H9 (cell line): ENCODE results near the gene SNTG2. TPM values are rescaled to one million over a fixed set of nuclear protein-coding genes. Genes with fewer than 3 reads are reported as not detected.

Experiments
- DNase-seq: peaks from one replicate; pipeline ENCODE4 v3.0.0-alpha.2; 2017
- H2AFZ ChIP-seq: one replicate; pipeline ENCODE4 v1.6.1; 2013; ENCODE audit warnings: mild to moderate bottlenecking, low read length, control low read depth, moderate library complexity
- H2AK5ac ChIP-seq: 2 replicates; pipeline ENCODE4 v1.6.1; 2013; ENCODE audit warnings: low read length, control low read depth, mixed read lengths; ENCODE audit not compliant: insufficient read length
- H2BK120ac ChIP-seq: one replicate; pipeline ENCODE4 v1.6.1; 2013; ENCODE audit warnings: low read depth, mild to moderate bottlenecking, low read length, control low read depth, inconsistent platforms; ENCODE audit not compliant: poor library complexity, severe bottlenecking
- H2BK12ac ChIP-seq: 2 replicates; pipeline ENCODE4 v1.6.1; 2013; ENCODE audit warnings: low read length, control low read depth, mixed read lengths, low read depth; ENCODE audit not compliant: insufficient read length
- H2BK15ac ChIP-seq: 2 replicates; pipeline ENCODE4 v1.6.1; 2013; ENCODE audit warnings: low read depth, low read length, control low read depth
- H2BK20ac ChIP-seq: one replicate; pipeline ENCODE4 v1.6.1; 2013; ENCODE audit warnings: low read depth, mild to moderate bottlenecking, low read length, control low read depth, inconsistent platforms; ENCODE audit not compliant: poor library complexity, severe bottlenecking
- H2BK5ac ChIP-seq: 2 replicates; pipeline ENCODE4 v1.6.1; 2013; ENCODE audit warnings: low read length, control low read depth, mixed read lengths; ENCODE audit not compliant: insufficient read length
- H3K14ac ChIP-seq: 2 replicates; pipeline ENCODE4 v1.6.1; 2013; ENCODE audit warnings: low read length, control low read depth; ENCODE audit not compliant: insufficient read depth
- H3K18ac ChIP-seq: 2 replicates; pipeline ENCODE4 v1.6.1; 2013; ENCODE audit warnings: low read depth, mild to moderate bottlenecking, mixed read lengths, low read length, control low read depth; ENCODE audit not compliant: insufficient read length
- H3K23ac ChIP-seq: 2 replicates; pipeline ENCODE4 v1.6.1; 2013; ENCODE audit warnings: low read length, control low read depth, mixed read lengths, low read depth; ENCODE audit not compliant: insufficient read length
- H3K23me2 ChIP-seq: 2 replicates; pipeline ENCODE4 v1.6.1; 2013; ENCODE audit warnings: low read depth, mild to moderate bottlenecking, mixed read lengths, low read length, control low read depth; ENCODE audit not compliant: insufficient read length, poor library complexity, severe bottlenecking
- H3K27ac ChIP-seq: 2 replicates; pipeline ENCODE4 v1.5.1; 2013; ENCODE audit warnings: low read length, control low read depth, mixed read lengths, low read depth; ENCODE audit not compliant: insufficient read length
- H3K27me3 ChIP-seq: 2 replicates; pipeline ENCODE4 v1.6.1; 2013; ENCODE audit warnings: low read length, control low read depth, inconsistent platforms; ENCODE audit not compliant: insufficient read depth
- H3K4ac ChIP-seq: 2 replicates; pipeline ENCODE4 v1.6.1; 2013; ENCODE audit warnings: low read depth, mild to moderate bottlenecking, control low read depth, inconsistent platforms, low read length, moderate library complexity
- H3K4me1 ChIP-seq: 2 replicates; pipeline ENCODE4 v1.6.1; 2013; ENCODE audit warnings: low read length, control low read depth, inconsistent platforms; ENCODE audit not compliant: insufficient read depth
- H3K4me2 ChIP-seq: 2 replicates; pipeline ENCODE4 v1.6.1; 2013; ENCODE audit warnings: low read length, control low read depth, mixed read lengths; ENCODE audit not compliant: insufficient read length, insufficient read depth
- H3K56ac ChIP-seq: 2 replicates; pipeline ENCODE4 v1.6.1; 2013; ENCODE audit warnings: low read depth, mild to moderate bottlenecking, mixed read lengths, low read length, control low read depth; ENCODE audit not compliant: insufficient read length
- H3K79me1 ChIP-seq: 2 replicates; pipeline ENCODE4 v1.6.1; 2013; ENCODE audit warnings: low read depth, mild to moderate bottlenecking, moderate library complexity, low read length, control low read depth, inconsistent platforms; ENCODE audit not compliant: insufficient read depth, poor library complexity, severe bottlenecking
- H3K79me2 ChIP-seq: 2 replicates; pipeline ENCODE4 v1.6.1; 2013; ENCODE audit warnings: low read length, control low read depth, inconsistent platforms; ENCODE audit not compliant: insufficient read depth
- H3K9ac ChIP-seq: 2 replicates; pipeline ENCODE4 v1.6.1; 2013; ENCODE audit warnings: low read length, control low read depth, mixed read lengths; ENCODE audit not compliant: insufficient read length; ENCODE audit errors: extremely low read depth
- H3K9me3 ChIP-seq: one replicate; pipeline ENCODE4 v1.6.1; 2013; ENCODE audit warnings: low read depth, low read length, inconsistent platforms; ENCODE audit not compliant: control insufficient read depth
- H3T11ph ChIP-seq: one replicate; pipeline ENCODE4 v1.6.1; 2013; ENCODE audit warnings: mild to moderate bottlenecking, low read length, control low read depth, inconsistent platforms
- H4K20me1 ChIP-seq: one replicate; pipeline ENCODE4 v1.6.1; 2013; ENCODE audit not compliant: control insufficient read depth, insufficient read length, insufficient read depth
- H4K5ac ChIP-seq: 2 replicates; pipeline ENCODE4 v1.6.1; 2013; ENCODE audit warnings: low read depth, mild to moderate bottlenecking, mixed read lengths, low read length, control low read depth; ENCODE audit not compliant: insufficient read length
- H4K8ac ChIP-seq: replicated peaks from 2 replicates; pipeline ENCODE4 v1.6.1; 2013; ENCODE audit warnings: low read length, control low read depth, mixed read lengths, low read depth; ENCODE audit not compliant: insufficient read length
- H4K91ac ChIP-seq: 2 replicates; pipeline ENCODE4 v1.6.1; 2013; ENCODE audit warnings: low read depth, mild to moderate bottlenecking, moderate library complexity, mixed read lengths, low read length, control low read depth; ENCODE audit not compliant: insufficient read length
- H3K27ac Mint-ChIP-seq, 3 experiments: 2 replicates in 2 of 3; 3 replicates in 1 of 3; pipeline ENCODE4 v1.8.0; 2020 to 2021; ENCODE audit warnings: mixed read lengths in 3 of 3, mild to moderate bottlenecking in 1 of 3, moderate library complexity in 1 of 3
- H3K27me3 Mint-ChIP-seq: 2 replicates; pipeline ENCODE4 v1.8.0; 2021; ENCODE audit warnings: low read depth, mild to moderate bottlenecking, moderate library complexity, mixed read lengths
- H3K36me3 Mint-ChIP-seq, 3 experiments: 2 replicates in 2 of 3; 3 replicates in 1 of 3; pipeline ENCODE4 v1.8.0; 2020 to 2021; ENCODE audit warnings: low read depth in 3 of 3, mixed read lengths in 3 of 3; ENCODE audit not compliant: insufficient read depth in 1 of 3
- H3K4me1 Mint-ChIP-seq, 2 experiments: 2 replicates each; pipeline ENCODE4 v1.8.0; 2020; ENCODE audit warnings: mixed read lengths in 2 of 2
- H3K4me3 Mint-ChIP-seq, 2 experiments: 2 replicates in 1 of 2; 3 replicates in 1 of 2; pipeline ENCODE4 v1.8.0; 2020 to 2021; ENCODE audit warnings: mild to moderate bottlenecking in 2 of 2, mixed read lengths in 2 of 2, moderate library complexity in 1 of 2
- H3K9me3 Mint-ChIP-seq, 2 experiments: 2 replicates in 1 of 2; 3 replicates in 1 of 2; pipeline ENCODE4 v1.8.0; 2020; ENCODE audit warnings: mild to moderate bottlenecking in 2 of 2, mixed read lengths in 2 of 2, moderate library complexity in 1 of 2
- CTCF ChIP-seq: fragments of 200-600 bp; sonication (generic); conservative IDR thresholded peaks from 3 replicates; pipeline ENCODE4 v1.8.0; 2021; ENCODE audit warnings: antibody characterized with exemption, mild to moderate bottlenecking
- WGBS: extraction: QIAGEN DNeasy Blood & Tissue Kit; methylation state at CpG from one replicate; pipeline ENCODE4 v1.1.7; 2013; ENCODE audit warnings: missing lambda C conversion rate, low lambda C conversion rate, mixed read lengths; ENCODE audit not compliant: insufficient read length; ENCODE audit errors: extremely low coverage; 5-methylcytosine and 5-hydroxymethylcytosine counted together
- total RNA-seq: library from RNA; stranded (reverse); gene quantifications from 2 replicates; pipeline ENCODE4 v1.2.1, GENCODE V29; 2021

SNTG2 gene
- total RNA-seq, 1 experiment from 2014 or later = 13.2 TPM

- no peak overlapping the region for H2BK15ac ChIP-seq
- no CpG with 5 or more reads among the region's 12 CpGs for WGBS
- 0 out of 7 replicates have a peak overlapping the region, but pooled peaks of 1 of the 3 experiments have one; percentile 2 for H3K27ac Mint-ChIP-seq
- no peaks in the 10 kb centered on the region for H3K79me2 ChIP-seq
- no peak overlapping the region for H2BK120ac ChIP-seq
- no peak overlapping the region for H4K5ac ChIP-seq
- peaks cover 19% of the 10 kb centered on the region for H3K27me3 Mint-ChIP-seq
- peaks cover 0 to 18% (median 10%) of the 10 kb centered on the region in 3 experiments; a peak in 5 of 7 replicates for H3K36me3 Mint-ChIP-seq
- H3K23ac ChIP-seq = no peak overlapping the region
- H2BK5ac ChIP-seq = no peak overlapping the region
- H4K91ac ChIP-seq = no peak overlapping the region
- no peak for TF ChIP-seq CTCF
- no peak overlapping the region for H3K4me2 ChIP-seq
- H4K20me1 ChIP-seq = no peaks in the 10 kb centered on the region
- H2BK20ac ChIP-seq = no peak overlapping the region
- no peak overlapping the region; the same call in 1 of the 2 replicates for H3K14ac ChIP-seq
- no peak overlapping the region for H3K9ac ChIP-seq
- no peak overlapping the region for H2AFZ ChIP-seq
- no peaks in the 10 kb centered on the region for H3K79me1 ChIP-seq
- H3K23me2 ChIP-seq = no peaks in the 10 kb centered on the region
- H2AK5ac ChIP-seq = no peak overlapping the region
- no peak overlapping the region for H3K18ac ChIP-seq
- no peak overlapping the region for H4K8ac ChIP-seq
- no peaks in the 10 kb centered on the region for H3K9me3 ChIP-seq
- H3K4me1 Mint-ChIP-seq = peaks cover 35 to 37% of the 10 kb centered on the region in 2 experiments
- no peak overlapping the region; a peak in 1 of 5 replicates for H3K4me3 Mint-ChIP-seq
- H3T11ph ChIP-seq = no peak overlapping the region
- H3K9me3 Mint-ChIP-seq = peaks cover 15 to 16% of the 10 kb centered on the region in 2 experiments
- H3K56ac ChIP-seq = no peak overlapping the region
- no peak overlapping the region for H2BK12ac ChIP-seq
- no peak overlapping the region for H3K27ac ChIP-seq
- H3K27me3 ChIP-seq = no peaks in the 10 kb centered on the region; the same call in 1 of the 2 replicates
- DNase-seq = no peak
- H3K4ac ChIP-seq = no peak overlapping the region
- H3K4me1 ChIP-seq = peaks cover 13% of the 10 kb centered on the region; the same call in 1 of the 2 replicates
These were observed 24.3 kb upstream of the SNTG2 start for GRCh38 chr2:926259-926793.
